ENCODE measurements around the gene CES3.

DNA sequence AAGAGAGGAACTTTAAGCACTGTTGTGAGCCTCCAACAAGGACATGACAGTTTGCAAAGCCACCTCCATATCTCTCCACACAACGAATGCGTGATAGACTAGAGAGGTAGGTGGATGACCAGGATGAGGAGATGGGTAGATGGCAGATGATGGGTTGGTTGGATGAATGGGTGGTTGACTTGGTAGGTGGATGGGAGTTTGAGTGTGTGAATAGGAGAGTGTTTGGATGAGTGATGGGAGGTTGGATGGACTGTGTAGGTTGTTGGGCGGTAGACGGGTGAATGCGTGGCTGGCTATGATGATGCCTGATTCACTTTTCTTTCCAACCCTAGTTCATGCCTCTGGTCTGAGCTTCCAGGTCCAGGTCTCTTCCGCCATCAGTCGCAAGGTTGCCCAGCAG is 46.5 kb upstream of the CES3 start:
- TF ChIP-seq POLR2AphosphoS5 (IDR thresholded peaks at IDR 0.05) (no peak), RAD21 (conservative IDR thresholded peaks at IDR 0.05) (no peak), EZH2 (IDR thresholded peaks at IDR 0.05; ENCODE audit: borderline replicate concordance, insufficient read depth, low read length, poor library complexity, severe bottlenecking) (no peak), EP300 (conservative IDR thresholded peaks at IDR 0.05; ENCODE audit: poor library complexity, severe bottlenecking) (no peak)
- TF ChIP-seq, protein P1, sequence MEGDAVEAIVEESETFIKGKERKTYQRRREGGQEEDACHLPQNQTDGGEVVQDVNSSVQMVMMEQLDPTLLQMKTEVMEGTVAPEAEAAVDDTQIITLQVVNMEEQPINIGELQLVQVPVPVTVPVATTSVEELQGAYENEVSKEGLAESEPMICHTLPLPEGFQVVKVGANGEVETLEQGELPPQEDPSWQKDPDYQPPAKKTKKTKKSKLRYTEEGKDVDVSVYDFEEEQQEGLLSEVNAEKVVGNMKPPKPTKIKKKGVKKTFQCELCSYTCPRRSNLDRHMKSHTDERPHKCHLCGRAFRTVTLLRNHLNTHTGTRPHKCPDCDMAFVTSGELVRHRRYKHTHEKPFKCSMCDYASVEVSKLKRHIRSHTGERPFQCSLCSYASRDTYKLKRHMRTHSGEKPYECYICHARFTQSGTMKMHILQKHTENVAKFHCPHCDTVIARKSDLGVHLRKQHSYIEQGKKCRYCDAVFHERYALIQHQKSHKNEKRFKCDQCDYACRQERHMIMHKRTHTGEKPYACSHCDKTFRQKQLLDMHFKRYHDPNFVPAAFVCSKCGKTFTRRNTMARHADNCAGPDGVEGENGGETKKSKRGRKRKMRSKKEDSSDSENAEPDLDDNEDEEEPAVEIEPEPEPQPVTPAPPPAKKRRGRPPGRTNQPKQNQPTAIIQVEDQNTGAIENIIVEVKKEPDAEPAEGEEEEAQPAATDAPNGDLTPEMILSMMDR (IDR thresholded peaks at IDR 0.05; ENCODE audit: poor library complexity, severe bottlenecking), result no peak
